ENCODE results near the gene MCRIP1. TPM values are rescaled to one million over a fixed set of nuclear protein-coding genes. Genes with fewer than 3 reads are reported as not detected.

Gene MCRIP1
- total and polyA plus RNA-seq, 2 of the 13 experiments (the other 11 are each of a cell fraction or from before 2014, with no cell fraction given), result 79.7 to 84.9 TPM

- TF ChIP-seq ZNF292 (CRISPR knock-in tag; IDR thresholded peaks at IDR 0.05; ENCODE audit: borderline replicate concordance, low read depth) (no peak), ZNF83 (CRISPR knock-in tag; IDR thresholded peaks at IDR 0.05; ENCODE audit: borderline replicate concordance) (no peak), ZGPAT (CRISPR knock-in tag; IDR thresholded peaks at IDR 0.05) (peak; percentile 79; the same call in 1 of the 2 replicates), ZNF235 (CRISPR knock-in tag; IDR thresholded peaks at IDR 0.05; ENCODE audit: borderline replicate concordance) (no peak; the same call in 1 of the 2 replicates), GATAD1 (CRISPR knock-in tag; IDR thresholded peaks at IDR 0.05) (no peak), ZNF446 (CRISPR knock-in tag; IDR thresholded peaks at IDR 0.05) (no peak), PATZ1 (CRISPR knock-in tag; IDR thresholded peaks at IDR 0.05) (peak; percentile 79), MNT (IDR thresholded peaks at IDR 0.05) (peak; percentile 10; the same call in 1 of the 2 replicates), ZNF704 (CRISPR knock-in tag; IDR thresholded peaks at IDR 0.05; ENCODE audit: borderline replicate concordance) (no peak), RBFOX2 (IDR thresholded peaks at IDR 0.05; ENCODE audit: low read depth, low read length) (peak; percentile 54; the same call in 1 of the 2 replicates), PBX2 (CRISPR knock-in tag; IDR thresholded peaks at IDR 0.05) (no peak), SMARCE1 (IDR thresholded peaks at IDR 0.05; ENCODE audit: borderline replicate concordance) (no peak), MLLT10 (CRISPR knock-in tag; IDR thresholded peaks at IDR 0.05) (no peak), ZNF3 (CRISPR knock-in tag; IDR thresholded peaks at IDR 0.05) (0 out of 2 replicates have a peak, but pooled peaks have one; percentile 26), KLF13 (CRISPR knock-in tag; IDR thresholded peaks at IDR 0.05) (no peak), TOPORS (CRISPR knock-in tag; IDR thresholded peaks at IDR 0.05) (no peak), GMEB2 (CRISPR knock-in tag; IDR thresholded peaks at IDR 0.05; ENCODE audit: low read depth) (no peak), ZNF75D (CRISPR knock-in tag; IDR thresholded peaks at IDR 0.05; ENCODE audit: borderline replicate concordance) (no peak), TERF1 (CRISPR knock-in tag; IDR thresholded peaks at IDR 0.05) (no peak)
Measured at GRCh38 chr17:81821603-81822311, 11.3 kb downstream of the MCRIP1 start (continued).
